ENCODE results near the gene USP20.

DNA sequence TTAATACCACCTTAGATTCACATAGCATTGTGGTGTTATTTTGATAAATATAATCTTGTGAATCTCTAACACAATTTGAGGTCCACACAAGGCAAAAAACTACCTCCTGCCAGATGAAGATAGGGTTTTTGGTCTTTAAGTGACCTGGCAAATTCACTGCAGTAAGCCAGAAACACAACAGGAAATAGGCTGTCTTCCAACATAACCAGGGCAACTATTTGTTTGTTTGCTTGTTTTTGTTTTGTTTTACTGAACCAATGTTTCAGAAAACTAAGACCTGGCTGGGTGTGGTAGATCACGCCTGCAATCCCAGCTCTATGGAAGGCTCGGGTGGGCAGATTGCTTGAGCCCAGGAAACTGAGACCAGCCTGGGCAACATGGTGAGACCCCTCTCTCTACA is 95.5 kb downstream of the USP20 start:
- TF ChIP-seq CSDC2 (CRISPR knock-in tag; IDR thresholded peaks at IDR 0.05) (no peak), TOX (CRISPR knock-in tag; IDR thresholded peaks at IDR 0.05; ENCODE audit: borderline replicate concordance) (no peak), ZC3H10 (CRISPR knock-in tag; IDR thresholded peaks at IDR 0.05) (no peak), TCF4 (CRISPR knock-in tag; IDR thresholded peaks at IDR 0.05; ENCODE audit: borderline replicate concordance) (no peak), BACH2 (CRISPR knock-in tag; IDR thresholded peaks at IDR 0.05; ENCODE audit: borderline replicate concordance) (no peak)
